GM12878 (cell line): Measurements from ENCODE around the gene SLIT1.
"Not testable (repeated sequence)": the region's sequence is repeated elsewhere in the genome, so short reads cannot be mapped to it uniquely, and the experiment has no call there.

Experiments
- EGR1 ChIP-seq, 2 experiments: IDR thresholded peaks; 1 replicate in 1 of 2; 2 replicates in 1 of 2; pipeline ENCODE4 v1.6.1; 2011 to 2012; ENCODE audit warnings: low read depth in 2 of 2, low read length in 2 of 2, borderline replicate concordance in 1 of 2, mild to moderate bottlenecking in 1 of 2, moderate library complexity in 1 of 2
- EZH2 ChIP-seq: IDR thresholded peaks from 2 replicates; pipeline ENCODE4 v1.6.1; 2012; ENCODE audit warnings: low read depth, mild to moderate bottlenecking, control low read depth, inconsistent platforms, low read length, borderline replicate concordance; ENCODE audit not compliant: control insufficient read depth
- FOXK2 ChIP-seq: fragments of 450-650 bp; IDR thresholded peaks from 2 replicates; pipeline ENCODE4 v1.6.1; 2017; ENCODE audit warnings: mild to moderate bottlenecking, moderate library complexity
- PBX3 ChIP-seq: IDR thresholded peaks from 2 replicates; pipeline ENCODE4 v1.6.1; 2011; ENCODE audit warnings: mild to moderate bottlenecking, low read depth, low read length, moderate library complexity; ENCODE audit not compliant: insufficient replicate concordance
- POLR2AphosphoS5 ChIP-seq: IDR thresholded peaks from 2 replicates; pipeline ENCODE4 v1.6.1; 2011; ENCODE audit warnings: mild to moderate bottlenecking, low read length, inconsistent platforms
- RFX5 ChIP-seq: IDR thresholded peaks from 2 replicates; pipeline ENCODE4 v1.6.1; 2011; ENCODE audit warnings: low read depth, low read length, improper control_type of control experiment
- SREBF2 ChIP-seq: IDR thresholded peaks from 2 replicates; pipeline ENCODE4 v1.6.1; 2012; ENCODE audit warnings: mild to moderate bottlenecking, low read length
- TF ChIP-seq, protein P1 (sequence below): fragments of 450-650 bp; IDR thresholded peaks from 2 replicates; pipeline ENCODE4 v1.6.1; 2017; ENCODE audit warnings: mild to moderate bottlenecking
- TF ChIP-seq, protein P2 (sequence below), 3 experiments: IDR thresholded peaks in 2 of 3; conservative IDR thresholded peaks in 1 of 3; 2 replicates each; pipeline ENCODE4 v1.5.1; 2011; ENCODE audit warnings: low read depth in 3 of 3, low read length in 3 of 3, mild to moderate bottlenecking in 3 of 3, control low read depth in 2 of 3, moderate library complexity in 2 of 3, inconsistent platforms in 1 of 3, mixed read lengths in 1 of 3; ENCODE audit not compliant: control insufficient read depth in 2 of 3, insufficient read depth in 1 of 3; ENCODE audit errors: extremely low read depth in 1 of 3
- TF ChIP-seq, protein P3 (sequence below): fragments of 450-650 bp; IDR thresholded peaks from 2 replicates; pipeline ENCODE4 v1.6.1; 2014; ENCODE audit warnings: mild to moderate bottlenecking

DNA sequence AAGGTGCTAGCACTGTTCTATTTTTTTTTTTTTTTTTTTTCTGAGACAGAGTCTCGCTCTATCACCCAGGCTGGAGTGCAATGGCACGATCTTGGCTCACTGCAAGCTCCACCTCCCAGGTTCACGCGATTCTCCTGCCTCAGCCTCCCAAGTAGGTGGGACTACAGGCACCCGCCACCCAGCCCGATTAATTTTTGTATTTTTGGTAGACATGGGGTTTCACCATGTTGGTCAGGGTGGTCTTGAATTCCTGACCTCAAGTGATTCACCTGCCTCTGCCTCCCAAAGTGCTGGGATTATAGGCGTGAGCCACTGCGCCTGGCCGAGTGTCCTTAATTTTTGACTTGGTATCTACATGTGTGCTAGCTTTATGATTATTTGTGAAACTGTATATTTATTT is 151.9 kb downstream of the SLIT1 start:
- TF ChIP-seq PBX3; EGR1 (IDR thresholded peaks at IDR 0.05; ENCODE audit: borderline replicate concordance in 1 of 2, low read depth in 2 of 2, low read length in 2 of 2); FOXK2; SREBF2; RFX5; POLR2AphosphoS5; EZH2: not testable (repeated sequence)
- TF ChIP-seq, protein P1, sequence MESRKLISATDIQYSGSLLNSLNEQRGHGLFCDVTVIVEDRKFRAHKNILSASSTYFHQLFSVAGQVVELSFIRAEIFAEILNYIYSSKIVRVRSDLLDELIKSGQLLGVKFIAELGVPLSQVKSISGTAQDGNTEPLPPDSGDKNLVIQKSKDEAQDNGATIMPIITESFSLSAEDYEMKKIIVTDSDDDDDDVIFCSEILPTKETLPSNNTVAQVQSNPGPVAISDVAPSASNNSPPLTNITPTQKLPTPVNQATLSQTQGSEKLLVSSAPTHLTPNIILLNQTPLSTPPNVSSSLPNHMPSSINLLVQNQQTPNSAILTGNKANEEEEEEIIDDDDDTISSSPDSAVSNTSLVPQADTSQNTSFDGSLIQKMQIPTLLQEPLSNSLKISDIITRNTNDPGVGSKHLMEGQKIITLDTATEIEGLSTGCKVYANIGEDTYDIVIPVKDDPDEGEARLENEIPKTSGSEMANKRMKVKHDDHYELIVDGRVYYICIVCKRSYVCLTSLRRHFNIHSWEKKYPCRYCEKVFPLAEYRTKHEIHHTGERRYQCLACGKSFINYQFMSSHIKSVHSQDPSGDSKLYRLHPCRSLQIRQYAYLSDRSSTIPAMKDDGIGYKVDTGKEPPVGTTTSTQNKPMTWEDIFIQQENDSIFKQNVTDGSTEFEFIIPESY = not testable (repeated sequence)
- TF ChIP-seq, protein P2, sequence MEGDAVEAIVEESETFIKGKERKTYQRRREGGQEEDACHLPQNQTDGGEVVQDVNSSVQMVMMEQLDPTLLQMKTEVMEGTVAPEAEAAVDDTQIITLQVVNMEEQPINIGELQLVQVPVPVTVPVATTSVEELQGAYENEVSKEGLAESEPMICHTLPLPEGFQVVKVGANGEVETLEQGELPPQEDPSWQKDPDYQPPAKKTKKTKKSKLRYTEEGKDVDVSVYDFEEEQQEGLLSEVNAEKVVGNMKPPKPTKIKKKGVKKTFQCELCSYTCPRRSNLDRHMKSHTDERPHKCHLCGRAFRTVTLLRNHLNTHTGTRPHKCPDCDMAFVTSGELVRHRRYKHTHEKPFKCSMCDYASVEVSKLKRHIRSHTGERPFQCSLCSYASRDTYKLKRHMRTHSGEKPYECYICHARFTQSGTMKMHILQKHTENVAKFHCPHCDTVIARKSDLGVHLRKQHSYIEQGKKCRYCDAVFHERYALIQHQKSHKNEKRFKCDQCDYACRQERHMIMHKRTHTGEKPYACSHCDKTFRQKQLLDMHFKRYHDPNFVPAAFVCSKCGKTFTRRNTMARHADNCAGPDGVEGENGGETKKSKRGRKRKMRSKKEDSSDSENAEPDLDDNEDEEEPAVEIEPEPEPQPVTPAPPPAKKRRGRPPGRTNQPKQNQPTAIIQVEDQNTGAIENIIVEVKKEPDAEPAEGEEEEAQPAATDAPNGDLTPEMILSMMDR (IDR thresholded peaks at IDR 0.05 in 2 of 3, conservative IDR thresholded peaks at IDR 0.05 in 1 of 3; ENCODE audit: control insufficient read depth in 2 of 3, extremely low read depth in 1 of 3, insufficient read depth in 1 of 3, low read depth in 3 of 3, low read length in 3 of 3) = not testable (repeated sequence)
- TF ChIP-seq, protein P3, sequence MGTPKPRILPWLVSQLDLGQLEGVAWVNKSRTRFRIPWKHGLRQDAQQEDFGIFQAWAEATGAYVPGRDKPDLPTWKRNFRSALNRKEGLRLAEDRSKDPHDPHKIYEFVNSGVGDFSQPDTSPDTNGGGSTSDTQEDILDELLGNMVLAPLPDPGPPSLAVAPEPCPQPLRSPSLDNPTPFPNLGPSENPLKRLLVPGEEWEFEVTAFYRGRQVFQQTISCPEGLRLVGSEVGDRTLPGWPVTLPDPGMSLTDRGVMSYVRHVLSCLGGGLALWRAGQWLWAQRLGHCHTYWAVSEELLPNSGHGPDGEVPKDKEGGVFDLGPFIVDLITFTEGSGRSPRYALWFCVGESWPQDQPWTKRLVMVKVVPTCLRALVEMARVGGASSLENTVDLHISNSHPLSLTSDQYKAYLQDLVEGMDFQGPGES = not testable (repeated sequence)
